HEK293 (cell line): Measurements from ENCODE around the gene ZNF425.

Experiments
- SALL2 ChIP-seq: fragments of 450-650 bp; formaldehyde crosslinking; IDR thresholded peaks from 2 replicates; pipeline ENCODE4 v1.5.0; 2017; ENCODE audit warnings: missing biosample characterization, mild to moderate bottlenecking, missing genetic modification characterization, borderline replicate concordance
- SCRT2 ChIP-seq: fragments of 450-650 bp; formaldehyde crosslinking; IDR thresholded peaks from 2 replicates; pipeline ENCODE4 v1.5.1; 2016; ENCODE audit warnings: missing biosample characterization, missing genetic modification characterization
- SP2 ChIP-seq: fragments of 450-650 bp; formaldehyde crosslinking; IDR thresholded peaks from 2 replicates; pipeline ENCODE4 v1.5.1; 2016; ENCODE audit warnings: missing biosample characterization, missing genetic modification characterization
- SP3 ChIP-seq: fragments of 450-650 bp; formaldehyde crosslinking; IDR thresholded peaks from 2 replicates; pipeline ENCODE4 v1.5.1; 2016; ENCODE audit warnings: missing biosample characterization, missing genetic modification characterization
- ZBTB17 ChIP-seq: fragments of 450-650 bp; formaldehyde crosslinking; IDR thresholded peaks from 2 replicates; pipeline ENCODE4 v1.5.1; 2016; ENCODE audit warnings: missing biosample characterization, missing genetic modification characterization
- ZBTB6 ChIP-seq: fragments of 450-650 bp; formaldehyde crosslinking; IDR thresholded peaks from 2 replicates; pipeline ENCODE4 v1.5.1; 2017; ENCODE audit warnings: missing biosample characterization, missing genetic modification characterization
- ZBTB8A ChIP-seq: fragments of 450-650 bp; formaldehyde crosslinking; IDR thresholded peaks from 2 replicates; pipeline ENCODE4 v1.5.1; 2016; ENCODE audit warnings: missing biosample characterization, missing genetic modification characterization
- ZFHX2 ChIP-seq: fragments of 450-650 bp; formaldehyde crosslinking; conservative IDR thresholded peaks from 2 replicates; pipeline ENCODE4 v1.5.1; 2016; ENCODE audit warnings: missing biosample characterization, missing genetic modification characterization
- ZFP3 ChIP-seq: fragments of 450-650 bp; formaldehyde crosslinking; IDR thresholded peaks from 2 replicates; pipeline ENCODE4 v1.5.1; 2016; ENCODE audit warnings: low read depth, missing biosample characterization, missing genetic modification characterization
- ZNF140 ChIP-seq: fragments of 450-650 bp; formaldehyde crosslinking; IDR thresholded peaks from 2 replicates; pipeline ENCODE4 v1.5.1; 2016; ENCODE audit warnings: missing biosample characterization, missing genetic modification characterization
- ZNF23 ChIP-seq: fragments of 450-650 bp; formaldehyde crosslinking; IDR thresholded peaks from 2 replicates; pipeline ENCODE4 v1.5.1; 2016; ENCODE audit warnings: missing biosample characterization, missing genetic modification characterization, borderline replicate concordance
- ZNF335 ChIP-seq: fragments of 450-650 bp; formaldehyde crosslinking; conservative IDR thresholded peaks from 2 replicates; pipeline ENCODE4 v1.5.1; 2016; ENCODE audit warnings: missing biosample characterization, missing genetic modification characterization
- ZNF341 ChIP-seq: fragments of 450-650 bp; formaldehyde crosslinking; IDR thresholded peaks from 2 replicates; pipeline ENCODE4; 2016; ENCODE audit warnings: low read depth, missing biosample characterization, missing genetic modification characterization
- ZNF404 ChIP-seq: fragments of 450-650 bp; formaldehyde crosslinking; IDR thresholded peaks from 2 replicates; pipeline ENCODE4 v1.5.1; 2017; ENCODE audit warnings: missing biosample characterization, missing genetic modification characterization
- ZNF580 ChIP-seq: fragments of 450-650 bp; formaldehyde crosslinking; IDR thresholded peaks from 2 replicates; pipeline ENCODE4 v1.5.1; 2016; ENCODE audit warnings: missing biosample characterization, missing genetic modification characterization
- ZNF621 ChIP-seq: fragments of 450-650 bp; formaldehyde crosslinking; IDR thresholded peaks from 2 replicates; pipeline ENCODE4 v1.5.1; 2017; ENCODE audit warnings: missing biosample characterization, missing genetic modification characterization
- ZNF624 ChIP-seq: fragments of 450-650 bp; formaldehyde crosslinking; IDR thresholded peaks from 2 replicates; pipeline ENCODE4 v1.5.1; 2017; ENCODE audit warnings: missing biosample characterization, missing genetic modification characterization
- ZNF664 ChIP-seq: fragments of 450-650 bp; formaldehyde crosslinking; IDR thresholded peaks from 2 replicates; pipeline ENCODE4 v1.5.1; 2016; ENCODE audit warnings: missing biosample characterization, missing genetic modification characterization
- ZNF677 ChIP-seq: fragments of 450-650 bp; IDR thresholded peaks from 2 replicates; pipeline ENCODE4 v1.5.0; 2018; ENCODE audit warnings: missing biosample characterization, mild to moderate bottlenecking, missing genetic modification characterization, moderate library complexity
- ZNF768 ChIP-seq: fragments of 450-650 bp; formaldehyde crosslinking; IDR thresholded peaks from 2 replicates; pipeline ENCODE4 v1.5.1; 2018; ENCODE audit warnings: missing biosample characterization, mild to moderate bottlenecking, missing genetic modification characterization
- ZNF843 ChIP-seq: fragments of 450-650 bp; formaldehyde crosslinking; IDR thresholded peaks from 2 replicates; pipeline ENCODE4 v1.5.1; 2016; ENCODE audit warnings: missing biosample characterization, missing genetic modification characterization
- ZSCAN18 ChIP-seq: fragments of 450-650 bp; formaldehyde crosslinking; IDR thresholded peaks from 2 replicates; pipeline ENCODE4 v1.5.1; 2016; ENCODE audit warnings: missing biosample characterization, missing genetic modification characterization
- TF ChIP-seq, protein P1 (sequence below): fragments of 450-650 bp; formaldehyde crosslinking; IDR thresholded peaks from 2 replicates; pipeline ENCODE4 v1.5.1; 2016; ENCODE audit warnings: missing biosample characterization, missing genetic modification characterization, borderline replicate concordance
- TF ChIP-seq, protein P2 (sequence below): fragments of 450-650 bp; formaldehyde crosslinking; IDR thresholded peaks from 2 replicates; pipeline ENCODE4 v1.5.1; 2017; ENCODE audit warnings: missing biosample characterization, missing genetic modification characterization
- TF ChIP-seq, protein P3 (sequence below): fragments of 450-650 bp; formaldehyde crosslinking; IDR thresholded peaks from 2 replicates; pipeline ENCODE4 v1.5.1; 2016; ENCODE audit warnings: missing biosample characterization, missing genetic modification characterization, borderline replicate concordance

Gene ZNF425

GRCh38 chr7:149147752-149148653 lies 21.9 kb upstream of the ZNF425 start (continued):
- TF ChIP-seq, protein P1, sequence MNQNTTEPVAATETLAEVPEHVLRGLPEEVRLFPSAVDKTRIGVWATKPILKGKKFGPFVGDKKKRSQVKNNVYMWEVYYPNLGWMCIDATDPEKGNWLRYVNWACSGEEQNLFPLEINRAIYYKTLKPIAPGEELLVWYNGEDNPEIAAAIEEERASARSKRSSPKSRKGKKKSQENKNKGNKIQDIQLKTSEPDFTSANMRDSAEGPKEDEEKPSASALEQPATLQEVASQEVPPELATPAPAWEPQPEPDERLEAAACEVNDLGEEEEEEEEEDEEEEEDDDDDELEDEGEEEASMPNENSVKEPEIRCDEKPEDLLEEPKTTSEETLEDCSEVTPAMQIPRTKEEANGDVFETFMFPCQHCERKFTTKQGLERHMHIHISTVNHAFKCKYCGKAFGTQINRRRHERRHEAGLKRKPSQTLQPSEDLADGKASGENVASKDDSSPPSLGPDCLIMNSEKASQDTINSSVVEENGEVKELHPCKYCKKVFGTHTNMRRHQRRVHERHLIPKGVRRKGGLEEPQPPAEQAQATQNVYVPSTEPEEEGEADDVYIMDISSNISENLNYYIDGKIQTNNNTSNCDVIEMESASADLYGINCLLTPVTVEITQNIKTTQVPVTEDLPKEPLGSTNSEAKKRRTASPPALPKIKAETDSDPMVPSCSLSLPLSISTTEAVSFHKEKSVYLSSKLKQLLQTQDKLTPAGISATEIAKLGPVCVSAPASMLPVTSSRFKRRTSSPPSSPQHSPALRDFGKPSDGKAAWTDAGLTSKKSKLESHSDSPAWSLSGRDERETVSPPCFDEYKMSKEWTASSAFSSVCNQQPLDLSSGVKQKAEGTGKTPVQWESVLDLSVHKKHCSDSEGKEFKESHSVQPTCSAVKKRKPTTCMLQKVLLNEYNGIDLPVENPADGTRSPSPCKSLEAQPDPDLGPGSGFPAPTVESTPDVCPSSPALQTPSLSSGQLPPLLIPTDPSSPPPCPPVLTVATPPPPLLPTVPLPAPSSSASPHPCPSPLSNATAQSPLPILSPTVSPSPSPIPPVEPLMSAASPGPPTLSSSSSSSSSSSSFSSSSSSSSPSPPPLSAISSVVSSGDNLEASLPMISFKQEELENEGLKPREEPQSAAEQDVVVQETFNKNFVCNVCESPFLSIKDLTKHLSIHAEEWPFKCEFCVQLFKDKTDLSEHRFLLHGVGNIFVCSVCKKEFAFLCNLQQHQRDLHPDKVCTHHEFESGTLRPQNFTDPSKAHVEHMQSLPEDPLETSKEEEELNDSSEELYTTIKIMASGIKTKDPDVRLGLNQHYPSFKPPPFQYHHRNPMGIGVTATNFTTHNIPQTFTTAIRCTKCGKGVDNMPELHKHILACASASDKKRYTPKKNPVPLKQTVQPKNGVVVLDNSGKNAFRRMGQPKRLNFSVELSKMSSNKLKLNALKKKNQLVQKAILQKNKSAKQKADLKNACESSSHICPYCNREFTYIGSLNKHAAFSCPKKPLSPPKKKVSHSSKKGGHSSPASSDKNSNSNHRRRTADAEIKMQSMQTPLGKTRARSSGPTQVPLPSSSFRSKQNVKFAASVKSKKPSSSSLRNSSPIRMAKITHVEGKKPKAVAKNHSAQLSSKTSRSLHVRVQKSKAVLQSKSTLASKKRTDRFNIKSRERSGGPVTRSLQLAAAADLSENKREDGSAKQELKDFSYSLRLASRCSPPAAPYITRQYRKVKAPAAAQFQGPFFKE: no peak
- TF ChIP-seq ZBTB17 (tag by site-specific recombination): peak; percentile 62
- no peak for TF ChIP-seq SCRT2 (tag by site-specific recombination)
- TF ChIP-seq, protein P2, sequence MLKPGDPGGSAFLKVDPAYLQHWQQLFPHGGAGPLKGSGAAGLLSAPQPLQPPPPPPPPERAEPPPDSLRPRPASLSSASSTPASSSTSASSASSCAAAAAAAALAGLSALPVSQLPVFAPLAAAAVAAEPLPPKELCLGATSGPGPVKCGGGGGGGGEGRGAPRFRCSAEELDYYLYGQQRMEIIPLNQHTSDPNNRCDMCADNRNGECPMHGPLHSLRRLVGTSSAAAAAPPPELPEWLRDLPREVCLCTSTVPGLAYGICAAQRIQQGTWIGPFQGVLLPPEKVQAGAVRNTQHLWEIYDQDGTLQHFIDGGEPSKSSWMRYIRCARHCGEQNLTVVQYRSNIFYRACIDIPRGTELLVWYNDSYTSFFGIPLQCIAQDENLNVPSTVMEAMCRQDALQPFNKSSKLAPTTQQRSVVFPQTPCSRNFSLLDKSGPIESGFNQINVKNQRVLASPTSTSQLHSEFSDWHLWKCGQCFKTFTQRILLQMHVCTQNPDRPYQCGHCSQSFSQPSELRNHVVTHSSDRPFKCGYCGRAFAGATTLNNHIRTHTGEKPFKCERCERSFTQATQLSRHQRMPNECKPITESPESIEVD (tag by site-specific recombination): no peak
- peak; percentile 98 for TF ChIP-seq ZNF335 (tag by site-specific recombination)
- TF ChIP-seq ZNF23 (tag by site-specific recombination): no peak
- TF ChIP-seq ZBTB6 (tag by site-specific recombination): no peak
- TF ChIP-seq ZFP3 (tag by site-specific recombination): no peak
- TF ChIP-seq, protein P3, sequence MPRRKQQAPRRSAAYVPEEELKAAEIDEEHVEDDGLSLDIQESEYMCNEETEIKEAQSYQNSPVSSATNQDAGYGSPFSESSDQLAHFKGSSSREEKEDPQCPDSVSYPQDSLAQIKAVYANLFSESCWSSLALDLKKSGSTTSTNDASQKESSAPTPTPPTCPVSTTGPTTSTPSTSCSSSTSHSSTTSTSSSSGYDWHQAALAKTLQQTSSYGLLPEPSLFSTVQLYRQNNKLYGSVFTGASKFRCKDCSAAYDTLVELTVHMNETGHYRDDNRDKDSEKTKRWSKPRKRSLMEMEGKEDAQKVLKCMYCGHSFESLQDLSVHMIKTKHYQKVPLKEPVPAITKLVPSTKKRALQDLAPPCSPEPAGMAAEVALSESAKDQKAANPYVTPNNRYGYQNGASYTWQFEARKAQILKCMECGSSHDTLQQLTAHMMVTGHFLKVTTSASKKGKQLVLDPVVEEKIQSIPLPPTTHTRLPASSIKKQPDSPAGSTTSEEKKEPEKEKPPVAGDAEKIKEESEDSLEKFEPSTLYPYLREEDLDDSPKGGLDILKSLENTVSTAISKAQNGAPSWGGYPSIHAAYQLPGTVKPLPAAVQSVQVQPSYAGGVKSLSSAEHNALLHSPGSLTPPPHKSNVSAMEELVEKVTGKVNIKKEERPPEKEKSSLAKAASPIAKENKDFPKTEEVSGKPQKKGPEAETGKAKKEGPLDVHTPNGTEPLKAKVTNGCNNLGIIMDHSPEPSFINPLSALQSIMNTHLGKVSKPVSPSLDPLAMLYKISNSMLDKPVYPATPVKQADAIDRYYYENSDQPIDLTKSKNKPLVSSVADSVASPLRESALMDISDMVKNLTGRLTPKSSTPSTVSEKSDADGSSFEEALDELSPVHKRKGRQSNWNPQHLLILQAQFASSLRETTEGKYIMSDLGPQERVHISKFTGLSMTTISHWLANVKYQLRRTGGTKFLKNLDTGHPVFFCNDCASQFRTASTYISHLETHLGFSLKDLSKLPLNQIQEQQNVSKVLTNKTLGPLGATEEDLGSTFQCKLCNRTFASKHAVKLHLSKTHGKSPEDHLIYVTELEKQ: no peak
- TF ChIP-seq ZBTB8A (tag by site-specific recombination): peak; percentile 84
- 0 out of 2 replicates have a peak, but pooled peaks have one; percentile 0 for TF ChIP-seq ZNF677 (tag by site-specific recombination)
- TF ChIP-seq SP2: no peak
- peak; percentile 96 for TF ChIP-seq ZFHX2
- 0 out of 2 replicates have a peak, but pooled peaks have one; percentile 40 for TF ChIP-seq ZNF843 (tag by site-specific recombination)
- no peak for TF ChIP-seq SP3 (tag by site-specific recombination)
- TF ChIP-seq ZNF580 (tag by site-specific recombination): no peak
- no peak for TF ChIP-seq SALL2 (tag by site-specific recombination)
- TF ChIP-seq ZSCAN18 (tag by site-specific recombination): no peak
- no peak; the same call in 1 of the 2 replicates for TF ChIP-seq ZNF624 (tag by site-specific recombination)
- no peak for TF ChIP-seq ZNF664 (tag by site-specific recombination)
- no peak for TF ChIP-seq ZNF404 (tag by site-specific recombination)
- peak; percentile 80 for TF ChIP-seq ZNF341 (tag by site-specific recombination)
- no peak for TF ChIP-seq ZNF621
- TF ChIP-seq ZNF768 (tag by site-specific recombination): no peak
- no peak for TF ChIP-seq ZNF140 (tag by site-specific recombination)
